SU-DHL-6 (cell line): ENCODE data around the gene RAPSN.

Source experiments
- H2AFZ ChIP-seq: fragments of 200-600 bp; sonication (generic); 2 replicates; pipeline ENCODE4 v1.6.1; 2014; ENCODE audit warnings: low read depth, mild to moderate bottlenecking, moderate library complexity, mixed read lengths, antibody characterized with exemption, low read length; ENCODE audit not compliant: severe bottlenecking
- H3F3A ChIP-seq: fragments of 200-600 bp; shearing (Covaris generic); 2 replicates; pipeline ENCODE4 v1.6.0; 2016; ENCODE audit warnings: antibody characterized with exemption, mild to moderate bottlenecking; ENCODE audit not compliant: insufficient read depth
- H3K27ac ChIP-seq: fragments of 200-600 bp; sonication (generic); 2 replicates; pipeline ENCODE4 v1.5.1; 2016; ENCODE audit warnings: low read depth, mild to moderate bottlenecking, low read length, moderate library complexity, mixed read lengths
- H3K27me3 ChIP-seq: fragments of 200-600 bp; sonication (generic), shearing (Covaris generic); 2 replicates; pipeline ENCODE4 v1.6.0; 2014; ENCODE audit warnings: mild to moderate bottlenecking, low read length
- H3K36me3 ChIP-seq: fragments of 200-600 bp; sonication (generic); 2 replicates; pipeline ENCODE4 v1.6.1; 2014; ENCODE audit warnings: mild to moderate bottlenecking, low read length, mixed read lengths
- H3K4me2 ChIP-seq: fragments of 300-600, 200-600 bp; shearing (Covaris generic), sonication (generic); 2 replicates; pipeline ENCODE4 v1.6.0; 2014; ENCODE audit warnings: low read length, low read depth, mild to moderate bottlenecking; ENCODE audit not compliant: poor library complexity, severe bottlenecking
- H3K4me3 ChIP-seq: fragments of 200-600 bp; sonication (generic); 2 replicates; pipeline ENCODE4 v1.5.1; 2014; ENCODE audit warnings: antibody characterized with exemption, low read length, mild to moderate bottlenecking, mixed read lengths; ENCODE audit not compliant: insufficient read depth, poor library complexity, severe bottlenecking
- H3K79me2 ChIP-seq: fragments of 200-600 bp; sonication (generic); 2 replicates; pipeline ENCODE4 v1.6.1; 2014; ENCODE audit warnings: mild to moderate bottlenecking, low read length, moderate library complexity; ENCODE audit not compliant: insufficient read depth
- H3K9ac ChIP-seq: fragments of 200-600 bp; sonication (generic); 2 replicates; pipeline ENCODE4 v1.7.0; 2014; ENCODE audit warnings: mild to moderate bottlenecking, low read length
- H3K9me2 ChIP-seq: fragments of 200-600 bp; sonication (generic); replicated peaks from 2 replicates; pipeline ENCODE4 v1.6.1; 2014; ENCODE audit warnings: low read length; ENCODE audit not compliant: insufficient read depth
- H3K9me3 ChIP-seq: fragments of 200-600 bp; sonication (generic); 2 replicates; pipeline ENCODE4 v1.6.1; 2014; ENCODE audit warnings: low read length, mixed read lengths; ENCODE audit not compliant: insufficient read depth
- H4K20me1 ChIP-seq: fragments of 200-600 bp; sonication (generic); 2 replicates; pipeline ENCODE4 v1.6.1; 2014; ENCODE audit warnings: low read depth, mild to moderate bottlenecking, antibody characterized with exemption, low read length, moderate library complexity, mixed read lengths
- CTCF ChIP-seq: fragments of 200-600 bp; sonication (generic); IDR thresholded peaks from one replicate; pipeline ENCODE4 v1.5.1; 2017; ENCODE audit warnings: antibody characterized with exemption, mild to moderate bottlenecking, low read length, moderate library complexity; ENCODE audit not compliant: insufficient read depth, poor library complexity, severe bottlenecking
- EZH2phosphoT487 ChIP-seq: fragments of 200-600 bp; sonication (generic), shearing (Covaris generic); conservative IDR thresholded peaks from 2 replicates; pipeline ENCODE4 v1.6.1; 2018; ENCODE audit warnings: mild to moderate bottlenecking, antibody characterized with exemption, low read length, moderate library complexity, mixed read lengths

Gene RAPSN

GRCh38 chr11:47418454-47419259, 30.3 kb downstream of the RAPSN start:
- H3K27me3 ChIP-seq = no peaks in the 10 kb centered on the region
- TF ChIP-seq EZH2phosphoT487 (no peak), CTCF (no peak)
- no peak overlapping the region for H3K9ac ChIP-seq
- H4K20me1 ChIP-seq = no peaks in the 10 kb centered on the region
- H3K9me2 ChIP-seq = no peaks in the 10 kb centered on the region
- H3K27ac ChIP-seq = no peak overlapping the region
- no peak overlapping the region for H3K4me2 ChIP-seq
- H2AFZ ChIP-seq = no peak overlapping the region
- H3K36me3 ChIP-seq = no peaks in the 10 kb centered on the region
- no peak overlapping the region for H3K4me3 ChIP-seq
- H3K79me2 ChIP-seq = 0 out of 2 replicates have a peak, but pooled peaks cover 2% of the 10 kb centered on the region
- H3K9me3 ChIP-seq = no peaks in the 10 kb centered on the region
- no peaks in the 10 kb centered on the region for H3F3A ChIP-seq

GRCh38 chr11:47417712-47418111, 31.2 kb downstream of the RAPSN start:
- Histone ChIP-seq H3K9ac (no peak overlapping the region), H4K20me1 (no peaks in the 10 kb centered on the region), H3K79me2 (no peaks in the 10 kb centered on the region), H3K4me2 (no peak overlapping the region), H3K9me3 (no peaks in the 10 kb centered on the region), H3K9me2 (no peaks in the 10 kb centered on the region), H3F3A (no peaks in the 10 kb centered on the region), H3K4me3 (no peak overlapping the region), H2AFZ (no peak overlapping the region), H3K27ac (no peak overlapping the region), H3K27me3 (no peaks in the 10 kb centered on the region), H3K36me3 (no peaks in the 10 kb centered on the region)
- TF ChIP-seq EZH2phosphoT487 = no peak

GRCh38 chr11:47415949-47416472, 32.9 kb downstream of the RAPSN start:
- no peaks in the 10 kb centered on the region for H3K36me3 ChIP-seq

More at GRCh38 chr11:47415949-47416472, 32.9 kb downstream of the RAPSN start:
- no peaks in the 10 kb centered on the region for H3K79me2 ChIP-seq
- no peak for TF ChIP-seq CTCF
- no peak for TF ChIP-seq EZH2phosphoT487
- H3K27me3 ChIP-seq = no peaks in the 10 kb centered on the region
- no peaks in the 10 kb centered on the region for H3K9me2 ChIP-seq
- H4K20me1 ChIP-seq = no peaks in the 10 kb centered on the region
- H3F3A ChIP-seq = no peaks in the 10 kb centered on the region
- H3K4me3 ChIP-seq = no peak overlapping the region
- H3K27ac ChIP-seq = no peak overlapping the region
- H3K4me2 ChIP-seq = no peak overlapping the region
- no peak overlapping the region for H3K9ac ChIP-seq
- no peaks in the 10 kb centered on the region for H3K9me3 ChIP-seq
- H2AFZ ChIP-seq = no peak overlapping the region
